PC-9 (cell line): Measurements from ENCODE around the gene GAGE12H.
"Not testable (repeated sequence)": the region's sequence is repeated elsewhere in the genome, so short reads cannot be mapped to it uniquely, and the experiment has no call there.

Experiments
- CTCF ChIP-seq: fragments of 200-600 bp; sonication (generic); conservative IDR thresholded peaks from 2 replicates; pipeline ENCODE4 v1.6.1; 2017; ENCODE audit warnings: mixed run types, antibody characterized with exemption, mild to moderate bottlenecking, moderate library complexity
- EZH2 ChIP-seq: fragments of 200-600 bp; sonication (generic); IDR thresholded peaks from 2 replicates; pipeline ENCODE4 v1.8.0; 2017; ENCODE audit warnings: antibody characterized with exemption, low read depth

- not testable (repeated sequence) for TF ChIP-seq CTCF, EZH2
Observed at GRCh38 chrX:49541433-49541832, 38.3 kb upstream of the GAGE12H start, which contains the start of gene GAGE12D.
